ENCODE results near the gene CCDC159. TPM values are rescaled to one million over a fixed set of nuclear protein-coding genes. Genes with fewer than 3 reads are reported as not detected.

Gene CCDC159
- total and polyA plus RNA-seq, 12 donors = 13.0 to 79.9 (median 19.7) TPM

DNA sequence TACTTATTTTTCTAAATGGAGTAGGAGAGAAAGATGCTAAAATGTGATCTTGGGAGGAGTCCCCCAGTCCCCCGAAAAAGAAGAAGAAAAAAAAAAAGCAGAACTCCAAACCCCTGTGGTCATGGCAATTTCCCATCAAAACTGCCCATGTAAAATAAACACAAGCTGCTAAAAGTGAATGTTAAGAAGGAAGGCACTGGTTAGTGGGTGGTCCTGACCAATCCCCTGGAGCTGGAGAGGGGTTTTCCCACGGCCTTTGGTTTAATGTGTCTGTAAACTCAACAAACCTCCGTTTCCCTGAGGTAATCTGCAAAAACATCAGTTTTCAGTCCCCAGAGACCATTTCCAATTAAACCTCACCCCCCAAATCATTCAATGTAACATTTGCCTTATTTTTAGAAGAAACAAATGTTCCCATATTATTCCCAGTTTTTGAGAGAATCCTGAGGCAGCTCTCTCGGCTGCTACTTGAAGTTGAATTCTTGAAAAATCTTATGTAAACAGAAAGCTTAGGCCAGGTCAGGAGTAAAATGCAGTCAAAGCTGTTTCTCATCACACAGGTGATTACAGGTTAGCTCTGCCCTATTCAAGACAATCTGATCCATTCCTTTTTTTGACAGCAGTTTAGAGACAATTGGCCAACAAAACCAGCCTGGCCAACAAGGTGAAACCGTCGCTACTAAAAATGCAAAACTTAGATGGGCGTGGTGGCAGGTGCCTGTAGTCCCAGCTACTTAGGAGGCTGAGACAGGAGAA lies 23.9 kb upstream of the CCDC159 start:
- H3K4me3 ChIP-seq = no peak overlapping the region
- H3K27ac ChIP-seq = peak overlapping the region in 7 of 10 donors; percentile 7 to 84 (median 78)
- H3K36me3 ChIP-seq = peaks cover 0 to 27% (median 8%) of the 10 kb centered on the region in 9 donors
- 72 to 78% methylated on average over 7 of the region's 7 CpGs for WGBS, 2 donors
- H3K4me1 ChIP-seq = peaks cover 0 to 79% (median 20%) of the 10 kb centered on the region in 9 donors
- H3K27me3 ChIP-seq = no peaks in the 10 kb centered on the region
- TF ChIP-seq, protein P1, sequence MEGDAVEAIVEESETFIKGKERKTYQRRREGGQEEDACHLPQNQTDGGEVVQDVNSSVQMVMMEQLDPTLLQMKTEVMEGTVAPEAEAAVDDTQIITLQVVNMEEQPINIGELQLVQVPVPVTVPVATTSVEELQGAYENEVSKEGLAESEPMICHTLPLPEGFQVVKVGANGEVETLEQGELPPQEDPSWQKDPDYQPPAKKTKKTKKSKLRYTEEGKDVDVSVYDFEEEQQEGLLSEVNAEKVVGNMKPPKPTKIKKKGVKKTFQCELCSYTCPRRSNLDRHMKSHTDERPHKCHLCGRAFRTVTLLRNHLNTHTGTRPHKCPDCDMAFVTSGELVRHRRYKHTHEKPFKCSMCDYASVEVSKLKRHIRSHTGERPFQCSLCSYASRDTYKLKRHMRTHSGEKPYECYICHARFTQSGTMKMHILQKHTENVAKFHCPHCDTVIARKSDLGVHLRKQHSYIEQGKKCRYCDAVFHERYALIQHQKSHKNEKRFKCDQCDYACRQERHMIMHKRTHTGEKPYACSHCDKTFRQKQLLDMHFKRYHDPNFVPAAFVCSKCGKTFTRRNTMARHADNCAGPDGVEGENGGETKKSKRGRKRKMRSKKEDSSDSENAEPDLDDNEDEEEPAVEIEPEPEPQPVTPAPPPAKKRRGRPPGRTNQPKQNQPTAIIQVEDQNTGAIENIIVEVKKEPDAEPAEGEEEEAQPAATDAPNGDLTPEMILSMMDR (IDR thresholded peaks at IDR 0.05) = no peak
- ATAC-seq (no peak), DNase-seq (no peak)
- intact Hi-C loops (cut with DNase I) = no loop called here
- no peaks in the 10 kb centered on the region for H3K9me3 ChIP-seq

DNA sequence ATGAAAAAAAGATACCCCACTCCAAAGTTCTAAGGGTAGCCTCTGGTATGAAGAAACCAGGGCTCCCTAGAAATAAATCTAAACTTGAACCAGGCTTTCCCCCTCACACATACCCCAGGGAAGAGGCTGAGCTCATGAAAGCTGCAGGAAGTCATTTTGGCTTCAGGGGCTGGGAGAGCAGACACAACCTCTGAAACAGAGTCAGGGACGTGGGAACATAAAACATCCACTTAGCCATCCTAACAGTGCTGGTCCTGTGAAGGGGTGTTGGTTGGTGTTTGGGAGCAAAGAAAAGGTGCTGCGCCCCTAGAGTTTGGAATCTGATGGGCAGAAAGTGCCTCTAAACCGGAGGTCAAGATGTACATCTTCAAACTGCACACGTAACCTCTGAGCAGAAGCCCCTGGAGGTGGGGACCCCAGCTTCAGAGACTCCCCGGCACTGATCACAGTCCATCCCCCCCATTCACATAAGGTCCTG lies 22.7 kb upstream of the CCDC159 start:
- peak overlapping the region in 9 of 10 donors; percentile 32 to 84 (median 74) for H3K27ac ChIP-seq
- no peak for ATAC-seq
- intact Hi-C loops (cut with DNase I) = no loop called here

DNA sequence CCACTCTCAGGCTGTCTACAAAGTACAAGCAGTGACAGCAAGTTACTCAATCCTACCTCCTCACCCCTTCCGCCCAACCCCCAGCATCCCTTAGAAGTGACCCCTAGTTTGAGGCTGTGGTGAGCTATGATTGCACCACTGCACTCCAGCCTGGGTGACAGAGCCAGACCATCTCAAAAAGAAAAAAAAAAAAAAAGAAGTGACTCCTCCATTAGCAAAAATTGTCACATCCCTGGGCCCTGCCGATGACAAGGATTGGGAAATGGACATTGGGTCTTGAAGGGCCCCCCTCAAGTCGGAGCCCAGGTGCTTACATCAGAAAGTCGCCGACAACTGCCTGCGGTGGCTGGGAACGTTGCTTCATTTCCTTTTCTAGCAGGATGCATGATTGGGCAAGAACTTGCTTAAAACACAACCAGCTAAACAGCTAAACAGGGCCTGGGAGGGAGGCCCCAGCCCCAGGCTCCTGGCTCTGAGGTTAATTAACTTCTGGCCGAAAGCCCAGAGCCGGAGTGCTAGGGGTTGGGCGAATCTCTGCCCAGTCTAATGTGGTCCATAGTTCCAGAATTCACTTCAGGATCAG lies 22.1 kb upstream of the CCDC159 start:
- ATAC-seq (peak; percentile 80 to 95 (median 90)), DNase-seq (peak; percentile 63 to 68)
- Histone ChIP-seq H3K36me3 (peaks cover 0 to 45% (median 14%) of the 10 kb centered on the region in 9 donors), H3K4me1 (peaks cover 0 to 64% (median 20%) of the 10 kb centered on the region in 9 donors), H3K4me3 (no peak overlapping the region), H3K9me3 (no peaks in the 10 kb centered on the region), H3K27me3 (no peaks in the 10 kb centered on the region), H3K27ac (peak overlapping the region in 9 of 10 donors; percentile 32 to 84 (median 74))
- intact Hi-C loops (cut with DNase I) = no loop called here
- WGBS, 2 donors = 24 to 29% methylated on average over 10 of the region's 10 CpGs
- TF ChIP-seq, protein P1 (IDR thresholded peaks at IDR 0.05) = no peak

More for the DNA sequence above, 22.7 kb upstream of the CCDC159 start:
- Histone ChIP-seq H3K4me1 (peaks cover 0 to 68% (median 20%) of the 10 kb centered on the region in 9 donors), H3K4me3 (no peak overlapping the region), H3K36me3 (peaks cover 0 to 39% (median 12%) of the 10 kb centered on the region in 9 donors), H3K9me3 (no peaks in the 10 kb centered on the region), H3K27me3 (no peaks in the 10 kb centered on the region)
- TF ChIP-seq, protein P1 (IDR thresholded peaks at IDR 0.05) = no peak
- no peak for DNase-seq
- 75 to 78% methylated on average over 5 of the region's 5 CpGs for WGBS, 2 donors

DNA sequence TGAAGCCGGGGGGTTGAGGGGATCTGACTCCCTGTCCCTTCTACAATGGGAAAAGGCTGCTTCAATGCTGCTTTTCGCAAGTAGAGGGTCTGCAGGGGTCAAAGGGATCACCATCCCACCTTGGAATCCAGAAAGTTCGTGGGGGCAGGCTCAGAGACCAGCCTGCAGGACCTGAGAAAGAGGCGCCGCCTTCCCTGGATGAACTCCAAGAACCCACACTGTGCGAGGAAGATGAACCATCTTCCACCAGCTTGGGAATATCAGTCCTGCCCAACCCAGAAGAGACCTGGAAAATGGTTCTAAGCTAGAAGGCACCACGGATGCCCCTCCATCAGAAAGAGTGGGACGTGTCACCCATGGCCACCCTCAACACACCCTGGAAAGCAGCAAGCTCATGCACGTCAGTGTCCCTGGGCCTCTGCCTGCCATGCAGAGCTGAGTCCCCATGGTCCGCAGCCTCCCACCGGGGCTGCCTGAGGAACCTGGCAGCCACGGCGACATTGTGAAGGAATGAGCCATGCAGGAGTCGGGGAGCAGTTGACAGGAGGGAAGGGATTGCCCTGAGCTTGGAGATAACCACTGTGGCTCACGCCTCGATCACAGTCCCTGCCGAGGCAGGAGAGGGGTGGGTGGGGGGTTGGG lies 21.4 kb upstream of the CCDC159 start:
- 72 to 76% methylated on average over 17 of the region's 17 CpGs for WGBS, 2 donors
- Histone ChIP-seq H3K27ac (peak overlapping the region in 9 of 10 donors; percentile 5 to 84 (median 74)), H3K9me3 (no peaks in the 10 kb centered on the region), H3K36me3 (peaks cover 0 to 52% (median 16%) of the 10 kb centered on the region in 9 donors), H3K4me1 (peaks cover 0 to 60% (median 20%) of the 10 kb centered on the region in 9 donors), H3K4me3 (no peak overlapping the region), H3K27me3 (no peaks in the 10 kb centered on the region)
- TF ChIP-seq, protein P1 (IDR thresholded peaks at IDR 0.05) = no peak
- ATAC-seq (peak in 3 of 8 donors; percentile 4 to 15 (median 7)), DNase-seq (no peak)
- intact Hi-C loops (cut with DNase I) = no loop called here
